ES-I3 (cell line): ENCODE results near the gene RBMS3.

Source experiments
- H3K36me3 ChIP-seq: 2 replicates; pipeline ENCODE4 v1.6.1; 2013; ENCODE audit warnings: mild to moderate bottlenecking, low read length, control low read depth, moderate library complexity; ENCODE audit not compliant: insufficient read depth
- H3K4me1 ChIP-seq: 2 replicates; pipeline ENCODE4 v1.6.1; 2013; ENCODE audit warnings: mild to moderate bottlenecking, control low read depth, low read length; ENCODE audit not compliant: insufficient read depth
- H3K9ac ChIP-seq: 2 replicates; pipeline ENCODE4 v1.6.1; 2013; ENCODE audit warnings: low read depth, mild to moderate bottlenecking, low read length, moderate library complexity
- H3K9me3 ChIP-seq: 2 replicates; pipeline ENCODE4 v1.6.1; 2013; ENCODE audit warnings: mild to moderate bottlenecking, low read length, moderate library complexity; ENCODE audit not compliant: control insufficient read depth, insufficient read depth

Gene RBMS3

GRCh38 chr3:29331456-29332194 is 50.8 kb downstream of the RBMS3 start:
- peaks cover 12% of the 10 kb centered on the region; the same call in 1 of the 2 replicates for H3K4me1 ChIP-seq
- H3K36me3 ChIP-seq: no peaks in the 10 kb centered on the region
- no peak overlapping the region for H3K9ac ChIP-seq
- H3K9me3 ChIP-seq: no peaks in the 10 kb centered on the region

DNA sequence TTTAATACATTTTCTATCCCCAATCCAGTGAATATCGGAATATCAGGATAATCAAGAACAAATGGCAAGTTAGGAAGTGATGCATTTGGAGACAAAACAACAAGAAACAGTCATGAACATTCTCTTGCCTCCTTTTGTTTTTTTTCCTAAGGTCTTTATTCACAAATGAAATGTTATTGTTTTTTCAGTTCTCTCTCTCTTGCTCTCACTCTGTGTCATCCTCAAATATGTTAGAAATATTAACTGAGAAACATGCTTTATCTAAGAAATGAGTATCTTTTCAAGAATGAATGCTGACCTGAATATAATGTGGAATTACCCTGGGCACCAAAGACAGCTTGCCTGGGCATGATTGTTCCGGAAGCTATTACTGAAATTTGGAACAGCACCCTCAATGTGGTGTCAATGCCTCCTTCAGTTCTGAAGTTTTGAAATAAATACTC is 51.3 kb downstream of the RBMS3 start:
- Histone ChIP-seq H3K4me1 (peaks cover 12% of the 10 kb centered on the region; the same call in 1 of the 2 replicates), H3K9ac (no peak overlapping the region), H3K9me3 (no peaks in the 10 kb centered on the region), H3K36me3 (no peaks in the 10 kb centered on the region)

DNA sequence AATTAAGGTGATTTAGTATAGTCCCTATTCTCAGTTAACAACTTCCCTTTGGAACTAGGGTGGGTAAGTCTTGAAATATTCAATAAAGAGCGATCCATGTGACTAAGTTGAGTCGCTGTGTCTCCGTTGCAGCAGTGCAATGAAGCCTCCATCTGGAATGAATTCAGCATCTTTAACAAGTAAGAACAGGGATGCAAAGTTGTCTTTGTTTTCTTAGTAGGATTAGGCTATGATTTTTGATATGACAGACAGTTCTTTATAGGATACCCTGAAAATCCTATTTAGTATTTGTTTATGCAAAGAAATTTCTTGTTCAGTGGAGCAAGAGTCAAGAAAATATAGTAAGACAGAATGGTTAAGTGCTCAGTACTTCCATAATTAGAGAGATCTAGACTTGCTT is 52.7 kb downstream of the RBMS3 start:
- peaks cover 6% of the 10 kb centered on the region; the same call in 1 of the 2 replicates for H3K4me1 ChIP-seq
- no peaks in the 10 kb centered on the region for H3K36me3 ChIP-seq
- no peak overlapping the region for H3K9ac ChIP-seq
- no peaks in the 10 kb centered on the region for H3K9me3 ChIP-seq

DNA sequence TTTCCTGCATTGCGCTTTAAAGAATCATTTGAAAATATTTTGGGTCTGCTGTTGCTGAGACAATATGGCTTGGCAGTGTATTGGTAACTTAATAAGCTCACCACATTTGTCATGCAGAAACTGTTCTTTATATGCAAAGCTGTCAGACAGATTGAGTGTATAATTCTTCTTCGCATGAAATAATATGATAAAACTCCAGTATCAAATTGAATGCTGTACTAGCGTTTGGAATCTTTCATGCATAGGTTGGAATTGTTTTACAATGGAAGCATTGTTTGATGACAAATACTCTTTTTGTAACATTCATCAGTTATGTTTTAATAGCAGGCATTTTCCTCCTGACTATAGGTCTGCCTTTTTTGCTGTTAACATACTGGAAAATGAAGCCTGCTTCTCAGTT is 53.8 kb downstream of the RBMS3 start:
- no peak overlapping the region for H3K9ac ChIP-seq
- peaks cover 10% of the 10 kb centered on the region; the same call in 1 of the 2 replicates for H3K4me1 ChIP-seq
- no peaks in the 10 kb centered on the region for H3K9me3 ChIP-seq
- no peaks in the 10 kb centered on the region for H3K36me3 ChIP-seq

DNA sequence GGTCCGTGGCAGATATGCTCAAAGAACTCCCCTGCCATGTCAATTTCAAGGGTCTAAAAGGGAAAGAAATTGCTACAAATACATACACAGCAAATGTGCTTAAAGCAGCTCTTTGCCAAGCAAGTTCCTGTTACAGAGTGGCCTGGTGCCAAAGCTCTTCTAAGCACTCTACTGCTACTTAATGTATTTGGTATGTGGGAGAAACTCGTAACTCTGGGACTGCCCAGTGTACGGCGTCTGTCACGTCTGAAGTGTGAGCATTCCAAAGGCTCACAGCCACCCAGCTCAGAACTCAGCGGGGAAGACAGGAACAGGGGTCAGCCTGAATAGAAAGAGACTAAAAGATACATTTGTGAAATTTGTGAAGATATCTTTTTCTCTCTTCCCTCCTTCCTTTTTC is 54.6 kb downstream of the RBMS3 start:
- H3K9ac ChIP-seq: no peak overlapping the region; the same call in 1 of the 2 replicates
- H3K9me3 ChIP-seq: no peaks in the 10 kb centered on the region
- no peaks in the 10 kb centered on the region for H3K36me3 ChIP-seq
- H3K4me1 ChIP-seq: peaks cover 10% of the 10 kb centered on the region; the same call in 1 of the 2 replicates

DNA sequence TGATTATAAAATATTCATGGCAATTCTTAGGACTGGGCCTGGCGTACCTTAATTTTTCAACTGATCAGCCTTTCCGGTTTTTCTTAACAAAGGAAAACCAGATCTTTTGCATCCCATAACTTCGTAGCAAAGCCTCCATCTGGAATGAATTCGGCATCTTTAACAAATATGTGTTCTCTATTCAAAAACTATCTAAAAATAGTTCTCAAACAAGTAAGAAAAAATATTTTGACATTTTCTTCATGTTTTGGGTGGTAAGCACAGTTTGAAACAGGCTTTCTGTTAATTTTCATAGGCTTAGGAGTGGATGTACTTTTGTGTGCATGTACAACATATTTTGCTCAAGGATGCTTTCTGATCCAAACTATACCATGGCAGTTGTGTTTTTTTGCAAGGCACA is 55.1 kb downstream of the RBMS3 start:
- Histone ChIP-seq H3K36me3 (no peaks in the 10 kb centered on the region), H3K9me3 (no peaks in the 10 kb centered on the region), H3K9ac (no peak overlapping the region), H3K4me1 (peaks cover 10% of the 10 kb centered on the region; the same call in 1 of the 2 replicates)

GRCh38 chr3:29337565-29337964 is 56.7 kb downstream of the RBMS3 start:
- Histone ChIP-seq H3K36me3 (no peaks in the 10 kb centered on the region), H3K9me3 (no peaks in the 10 kb centered on the region), H3K4me1 (peaks cover 10% of the 10 kb centered on the region; the same call in 1 of the 2 replicates), H3K9ac (no peak overlapping the region)

- Histone ChIP-seq H3K36me3 (no peaks in the 10 kb centered on the region), H3K9ac (no peak overlapping the region), H3K4me1 (peaks cover 10% of the 10 kb centered on the region; the same call in 1 of the 2 replicates), H3K9me3 (no peaks in the 10 kb centered on the region)
These were observed 57.5 kb downstream of the RBMS3 start for GRCh38 chr3:29338377-29338776.

DNA sequence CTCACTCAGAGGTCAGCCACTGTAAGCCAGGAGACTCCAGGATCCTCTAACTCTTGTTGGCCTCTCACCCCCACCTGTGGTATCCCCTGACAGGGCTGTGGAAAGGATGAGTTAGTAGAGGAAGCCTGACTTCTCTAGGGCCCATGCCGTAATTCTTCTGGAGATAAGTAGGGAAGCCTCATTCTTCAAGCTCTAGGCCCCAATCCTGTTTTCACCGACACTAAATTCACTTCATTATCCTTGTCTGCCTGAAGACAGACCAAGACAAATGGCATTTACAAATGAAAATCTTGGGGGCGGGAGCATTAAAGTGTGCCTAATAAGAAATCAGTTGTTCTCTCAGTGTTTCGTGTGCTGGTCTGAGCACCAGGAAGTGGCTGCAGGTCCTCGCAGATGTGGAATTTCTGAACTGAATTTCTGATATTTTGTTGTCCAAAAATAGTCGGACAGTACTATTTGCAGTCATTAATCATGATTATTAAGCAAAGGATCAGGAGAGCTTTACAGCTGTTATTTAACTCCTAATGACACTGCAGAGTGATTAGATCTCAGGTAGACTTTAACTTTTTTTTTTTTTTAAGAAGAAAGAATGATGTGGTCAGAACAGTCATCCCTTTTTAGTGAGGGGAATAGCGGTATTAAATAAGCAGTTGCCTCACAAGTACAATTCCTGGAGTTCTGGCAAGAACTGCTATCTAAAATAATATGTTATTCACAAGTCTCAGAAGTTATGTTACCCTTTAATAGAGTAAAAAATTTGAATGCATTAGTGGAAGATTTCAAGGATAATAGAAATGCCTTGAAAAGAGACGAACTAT is 58.4 kb downstream of the RBMS3 start:
- Histone ChIP-seq H3K9ac (no peak overlapping the region), H3K36me3 (no peaks in the 10 kb centered on the region), H3K9me3 (no peaks in the 10 kb centered on the region), H3K4me1 (peaks cover 12% of the 10 kb centered on the region; the same call in 1 of the 2 replicates)

DNA sequence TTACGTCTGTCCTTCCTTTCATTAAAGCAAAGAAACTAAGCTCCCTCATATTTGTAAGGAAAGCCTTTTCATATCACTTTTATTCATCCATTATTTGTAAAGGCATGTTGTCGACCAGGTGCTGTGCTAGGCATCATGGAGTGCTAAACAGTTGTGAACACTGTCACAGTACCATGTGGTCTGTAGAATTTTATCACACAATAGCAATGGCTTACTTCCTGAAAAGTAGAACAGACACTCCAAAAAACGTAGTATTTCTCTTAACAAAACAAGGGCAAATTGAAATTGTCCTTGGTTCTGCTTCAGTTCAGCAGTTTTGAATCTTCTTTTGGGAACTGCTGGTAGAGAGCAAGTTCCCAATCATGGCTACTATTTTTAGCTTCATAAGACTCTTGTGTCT is 63.3 kb downstream of the RBMS3 start:
- no peaks in the 10 kb centered on the region; the same call in 1 of the 2 replicates for H3K36me3 ChIP-seq
- peaks cover 43% of the 10 kb centered on the region for H3K4me1 ChIP-seq
- no peak overlapping the region for H3K9ac ChIP-seq
- H3K9me3 ChIP-seq: no peaks in the 10 kb centered on the region

GRCh38 chr3:29344935-29345334 is 64.1 kb downstream of the RBMS3 start:
- H3K4me1 ChIP-seq: peaks cover 43% of the 10 kb centered on the region
- H3K9me3 ChIP-seq: no peaks in the 10 kb centered on the region
- no peaks in the 10 kb centered on the region; the same call in 1 of the 2 replicates for H3K36me3 ChIP-seq
- H3K9ac ChIP-seq: no peak overlapping the region

DNA sequence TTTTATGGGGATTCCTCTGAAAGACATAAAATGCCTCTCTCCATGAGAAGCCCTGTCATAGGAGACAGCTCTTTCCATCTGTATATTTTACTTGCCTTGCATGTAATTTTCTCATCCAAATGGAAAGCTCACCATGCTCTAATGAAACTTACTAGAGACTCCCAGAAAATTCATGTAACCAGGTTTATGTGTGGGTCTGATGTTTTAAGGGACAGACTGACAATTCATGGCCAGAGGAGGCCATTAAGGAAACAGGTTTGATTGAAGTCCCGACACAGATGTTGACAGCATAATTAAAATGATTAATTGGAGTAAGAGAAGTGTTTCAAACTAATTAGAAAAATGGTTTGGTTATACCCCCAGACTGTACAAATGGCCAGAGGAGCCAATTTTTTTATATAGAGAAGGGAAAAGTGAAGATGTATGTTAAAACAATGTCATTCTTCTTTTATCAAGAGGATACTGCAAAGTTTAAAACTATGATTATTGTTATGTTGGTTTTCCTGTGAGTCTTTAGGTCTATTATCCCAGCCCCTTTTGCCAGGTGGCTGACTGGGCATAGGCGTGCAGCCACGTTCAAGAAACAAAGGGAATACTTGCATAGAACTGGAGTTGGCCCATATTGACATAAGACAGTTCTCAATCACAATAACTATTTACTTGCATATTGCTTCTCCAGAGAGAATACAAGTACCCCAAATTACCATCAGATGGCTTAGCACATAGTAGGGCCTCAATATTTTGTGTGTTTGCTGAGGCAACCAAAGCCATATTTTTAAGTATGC is 64.8 kb downstream of the RBMS3 start:
- Histone ChIP-seq H3K36me3 (no peaks in the 10 kb centered on the region; the same call in 1 of the 2 replicates), H3K9me3 (no peaks in the 10 kb centered on the region), H3K9ac (no peak overlapping the region), H3K4me1 (peaks cover 43% of the 10 kb centered on the region)

- peaks cover 43% of the 10 kb centered on the region for H3K4me1 ChIP-seq
These were observed 66.0 kb downstream of the RBMS3 start for GRCh38 chr3:29346828-29347227.

DNA sequence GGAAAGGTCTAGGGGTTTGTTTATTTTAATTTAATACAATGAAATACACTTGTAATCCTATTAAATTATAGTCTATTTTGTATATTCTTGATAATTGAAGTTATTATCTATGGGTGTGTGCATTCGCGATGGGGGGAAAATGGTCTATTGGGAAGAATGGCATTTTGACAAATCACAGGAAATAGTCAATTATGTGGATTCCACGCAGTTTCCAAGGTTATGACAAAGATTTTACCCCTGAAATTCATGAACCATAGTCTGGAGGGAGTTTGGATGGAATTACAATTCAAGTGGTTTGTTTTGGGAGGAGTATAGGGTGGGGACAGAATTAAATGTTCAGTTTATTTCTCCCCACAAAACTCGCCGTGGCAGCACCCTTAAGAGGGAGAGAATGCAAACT is 66.5 kb downstream of the RBMS3 start:
- Histone ChIP-seq H3K9ac (no peak overlapping the region), H3K36me3 (no peaks in the 10 kb centered on the region; the same call in 1 of the 2 replicates), H3K4me1 (peaks cover 43% of the 10 kb centered on the region), H3K9me3 (no peaks in the 10 kb centered on the region)

More at GRCh38 chr3:29346828-29347227, 66.0 kb downstream of the RBMS3 start:
- no peaks in the 10 kb centered on the region for H3K9me3 ChIP-seq
- no peaks in the 10 kb centered on the region; the same call in 1 of the 2 replicates for H3K36me3 ChIP-seq
- H3K9ac ChIP-seq: no peak overlapping the region
